Stimulated activated naive CD4-positive, alpha-beta T cell treated with Interleukin-2 at 50 U/mL for 16 hours (primary cell): Measurements from ENCODE around the gene PAQR9.
"Not testable (repeated sequence)": the region's sequence is repeated elsewhere in the genome, so short reads cannot be mapped to it uniquely, and the experiment has no call there.

Source experiments
- DNase-seq: peaks from one replicate; lab custom pipeline; 2025; lab: John Stamatoyannopoulos, UW

The PAQR9 gene

DNA sequence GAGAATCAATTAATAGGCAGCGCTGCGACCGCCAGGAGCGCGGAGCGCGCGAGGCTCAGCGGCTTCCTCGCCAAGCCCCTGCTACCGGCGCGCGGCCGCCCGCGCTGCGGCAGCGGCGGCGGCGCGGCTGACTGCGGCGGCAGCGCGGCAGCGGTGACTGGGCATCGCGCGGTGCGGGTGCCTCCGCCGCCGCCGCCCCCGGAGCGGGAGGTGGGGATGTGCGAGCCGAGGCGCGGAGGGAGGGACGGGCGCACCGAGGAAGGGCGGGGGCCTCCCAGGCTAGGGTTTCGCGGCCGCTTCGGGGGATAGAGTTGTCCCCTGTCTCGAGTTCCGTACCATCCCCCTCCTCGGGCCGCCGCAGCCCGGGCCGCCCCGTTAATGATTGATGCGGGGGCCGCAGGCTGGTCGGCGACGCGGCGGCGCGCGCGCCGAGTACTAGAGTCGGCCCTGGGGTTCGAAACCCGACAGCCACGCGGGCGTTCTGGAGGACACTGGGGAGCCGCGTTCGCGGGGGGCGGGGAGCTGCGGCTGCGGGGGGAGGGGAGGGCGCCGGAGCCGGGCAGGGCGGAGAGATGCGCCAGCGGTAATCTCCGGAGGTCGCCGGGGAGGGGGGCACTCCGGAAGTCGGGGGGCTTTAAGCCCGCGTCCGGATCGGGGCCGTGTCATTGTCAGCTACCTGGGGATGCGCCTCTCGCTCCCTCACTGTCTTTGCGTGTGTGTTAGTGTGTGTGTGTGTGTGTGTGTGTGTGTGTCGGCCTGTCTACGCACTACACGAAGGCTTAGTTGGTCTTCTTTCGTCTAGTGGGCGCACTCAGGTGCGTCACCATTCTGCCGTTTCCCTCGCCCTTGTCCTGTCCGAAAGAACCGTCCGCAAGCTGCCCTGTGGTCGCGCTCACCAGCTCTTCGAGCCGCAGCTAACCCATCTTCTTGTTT is at the start of gene PAQR9:
Gene PAQR9, minus strand, starts transcription at position 159 of the 933 bp plus-strand sequence. CDS start 338 bp downstream, outside the sequence.
- DNase-seq, result no peak

GRCh38 chr3:143011705-143012104 is 48.2 kb upstream of the PAQR9 start:
- no peak for DNase-seq

DNA sequence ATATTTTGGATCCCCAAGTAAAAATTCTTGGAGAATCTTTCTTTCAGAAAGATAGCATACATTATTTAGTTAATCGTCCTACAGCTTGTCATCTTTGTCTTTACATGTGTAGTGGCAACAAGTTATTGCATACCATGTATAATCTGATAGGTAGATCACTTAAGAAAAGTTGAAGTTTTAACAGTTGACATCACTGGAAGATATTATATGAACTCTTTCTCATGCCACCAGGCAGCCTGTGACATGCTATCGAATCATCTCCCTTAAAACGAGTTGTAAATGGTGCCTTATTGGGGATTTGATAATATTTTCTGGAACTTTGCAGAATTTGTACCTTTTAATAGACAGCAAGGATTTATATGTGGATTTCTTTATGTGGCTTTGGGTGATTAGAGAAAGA is 46.5 kb upstream of the PAQR9 start:
- no peak for DNase-seq

DNA sequence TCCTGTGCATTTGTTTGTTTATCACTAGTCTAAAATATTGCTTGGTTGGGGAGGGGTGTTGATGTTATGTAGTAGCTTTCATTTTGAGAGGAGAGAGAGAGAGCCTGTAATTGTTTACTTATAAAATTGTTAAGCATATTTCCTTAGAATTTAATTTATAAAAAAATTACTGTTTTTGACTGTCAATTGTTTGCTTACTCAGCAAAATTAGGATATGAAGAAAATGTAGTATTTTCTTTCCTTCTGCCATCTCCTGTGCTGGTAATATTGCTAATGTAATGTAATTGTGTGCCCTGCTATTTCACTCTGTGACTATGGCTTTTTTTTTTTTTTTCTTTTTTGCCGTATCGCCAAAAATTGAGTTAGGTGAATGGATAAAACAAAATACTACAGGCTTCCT is 41.3 kb upstream of the PAQR9 start:
- no peak for DNase-seq

DNA sequence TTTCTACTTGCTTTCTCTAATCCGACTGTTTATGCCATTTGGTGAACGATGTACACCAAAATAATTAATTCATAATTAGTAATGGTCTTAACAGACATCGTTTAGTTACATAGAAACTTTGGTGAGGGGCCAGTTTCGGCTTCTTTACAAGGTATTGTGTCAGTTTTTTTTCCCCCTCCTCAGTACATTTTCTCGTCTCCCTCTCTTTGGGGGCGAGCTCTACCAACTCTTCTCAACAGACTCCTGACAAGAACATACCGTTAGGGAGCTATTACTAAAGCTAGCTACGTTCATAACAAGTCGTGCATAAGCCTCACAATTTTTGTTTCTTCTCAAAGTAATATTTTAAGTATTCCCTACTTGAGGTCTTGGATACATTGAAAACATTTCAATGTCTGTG is 39.3 kb upstream of the PAQR9 start:
- DNase-seq, result no peak

DNA sequence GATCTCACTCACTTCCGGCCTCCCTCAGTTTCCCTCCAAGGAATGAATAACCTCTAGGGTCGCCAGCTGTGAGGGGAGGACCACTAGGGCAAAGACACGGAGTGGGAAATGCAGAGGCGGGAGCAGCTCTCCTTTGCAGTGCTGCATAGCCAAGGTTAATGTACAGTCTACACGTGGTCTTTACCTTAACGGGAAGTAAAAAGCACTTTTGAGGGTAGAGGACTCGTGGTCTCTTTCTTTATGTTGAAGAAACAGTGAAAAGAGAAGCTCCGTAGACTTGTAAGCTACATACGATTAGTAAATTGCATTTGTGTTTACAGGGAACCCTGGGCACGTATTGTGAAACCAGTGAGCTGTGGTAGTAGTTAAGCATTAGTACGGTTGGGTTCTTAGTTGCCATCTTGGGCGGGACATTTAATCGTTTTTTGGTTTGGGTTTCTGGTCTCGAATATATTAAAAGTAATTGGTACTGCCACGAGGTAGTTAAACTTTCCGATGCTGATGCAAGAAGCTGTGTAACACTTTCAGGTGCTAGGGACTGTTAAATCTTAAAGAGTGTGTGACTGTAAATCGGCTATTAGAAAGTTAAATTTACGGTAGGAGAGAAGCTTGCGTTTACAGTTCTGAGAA is 38.7 kb upstream of the PAQR9 start:
- peak; percentile 18 for DNase-seq

DNA sequence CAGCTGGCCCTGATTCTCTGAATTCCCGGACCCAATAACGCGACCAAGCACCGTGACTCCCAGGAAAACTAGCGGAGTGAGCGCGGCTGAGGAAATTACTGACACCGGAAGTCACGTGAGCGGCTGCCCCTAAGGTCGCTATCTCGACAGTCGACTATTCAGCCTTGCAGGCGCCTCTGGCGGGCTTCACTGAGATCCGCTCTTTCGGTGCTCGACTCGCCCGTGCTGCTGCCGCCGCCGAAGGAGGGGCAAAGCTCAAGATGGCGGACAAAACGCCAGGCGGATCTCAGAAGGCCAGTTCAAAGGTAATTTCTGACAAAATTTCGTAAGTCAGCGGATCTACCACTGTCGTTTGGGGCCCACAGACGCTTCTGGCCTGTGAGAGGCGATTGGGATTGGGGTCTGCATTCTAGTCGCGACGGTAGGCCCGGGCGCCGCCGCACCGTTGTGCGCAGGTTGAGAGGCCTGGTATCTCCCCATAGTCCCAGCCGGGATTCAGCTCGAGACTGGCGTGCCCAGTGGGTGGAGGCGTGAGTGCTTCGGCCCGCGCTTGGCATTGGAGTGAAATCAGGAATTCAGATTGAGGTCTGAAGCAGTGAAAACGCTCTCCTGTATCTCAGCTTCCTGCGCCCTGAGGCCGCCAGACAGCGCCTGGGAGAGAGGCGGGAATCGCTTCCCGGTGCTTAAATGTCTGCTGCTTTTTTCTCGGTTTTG is 38.1 kb upstream of the PAQR9 start, which contains the start of gene U2SURP:
Gene U2SURP, plus strand, starts transcription at position 202 of the 714 bp plus-strand sequence. Its CDS starts 59 bp downstream, at position 261.
- peak; percentile 94 for DNase-seq

DNA sequence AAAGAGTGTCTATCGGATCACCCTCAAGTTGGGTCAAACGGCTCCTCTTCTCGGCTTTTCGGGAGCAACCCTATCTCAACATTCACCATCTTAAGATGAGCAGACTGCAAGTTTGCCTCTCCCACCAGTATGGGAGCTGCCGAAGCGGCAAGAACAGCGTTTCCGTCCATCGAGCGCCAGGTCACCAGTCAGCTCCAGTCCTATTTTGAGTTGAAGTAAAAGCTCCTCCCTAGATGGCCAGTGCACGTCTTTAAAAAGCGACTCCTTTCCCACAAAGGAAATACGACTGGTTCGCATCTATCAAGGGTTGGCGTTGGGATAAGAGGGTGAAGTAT is 37.5 kb upstream of the PAQR9 start:
- DNase-seq, result peak; percentile 75

DNA sequence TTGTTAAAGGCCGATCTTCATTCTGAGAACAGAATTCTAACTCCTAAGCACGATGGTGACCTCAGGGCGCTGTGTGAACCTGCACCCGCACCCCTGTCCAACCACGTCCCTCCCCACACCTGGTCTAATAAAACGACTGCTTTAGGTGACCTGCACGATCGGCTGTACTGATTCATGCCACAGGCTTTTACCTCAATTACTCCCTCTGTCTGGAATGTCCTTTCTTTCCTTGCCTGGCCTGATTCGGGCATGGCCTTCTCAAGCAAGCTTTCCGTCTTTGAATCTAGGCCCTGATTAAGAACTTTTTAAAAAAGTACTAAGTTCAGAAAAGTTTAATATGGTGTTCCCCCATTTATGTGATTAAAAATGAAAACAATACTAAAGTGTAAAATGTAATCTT is 37.1 kb upstream of the PAQR9 start:
- DNase-seq, result no peak

DNA sequence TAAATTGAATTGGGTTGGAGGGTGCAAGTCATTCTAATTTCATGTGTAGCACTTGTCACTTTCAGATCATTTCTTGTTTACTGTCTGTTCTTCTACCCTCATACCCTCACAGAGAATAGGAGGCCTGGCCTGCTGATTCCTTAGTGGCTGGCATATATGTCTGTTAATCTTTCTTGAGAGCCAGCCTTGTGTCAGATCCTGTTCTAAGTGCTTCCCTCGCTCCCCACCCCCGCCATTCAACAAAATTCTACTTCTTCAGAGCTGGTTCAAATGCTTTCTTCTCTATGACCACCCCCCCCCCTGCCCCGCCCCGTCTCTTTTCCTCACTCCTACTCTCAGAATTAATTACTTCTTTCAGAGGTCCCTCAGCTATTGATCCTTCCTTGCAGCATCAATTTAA is 36.4 kb upstream of the PAQR9 start:
- DNase-seq, result no peak

GRCh38 chr3:142998439-142998838 is 35.0 kb upstream of the PAQR9 start:
- no peak for DNase-seq

GRCh38 chr3:142997330-142997729 is 33.9 kb upstream of the PAQR9 start:
- DNase-seq, result no peak

DNA sequence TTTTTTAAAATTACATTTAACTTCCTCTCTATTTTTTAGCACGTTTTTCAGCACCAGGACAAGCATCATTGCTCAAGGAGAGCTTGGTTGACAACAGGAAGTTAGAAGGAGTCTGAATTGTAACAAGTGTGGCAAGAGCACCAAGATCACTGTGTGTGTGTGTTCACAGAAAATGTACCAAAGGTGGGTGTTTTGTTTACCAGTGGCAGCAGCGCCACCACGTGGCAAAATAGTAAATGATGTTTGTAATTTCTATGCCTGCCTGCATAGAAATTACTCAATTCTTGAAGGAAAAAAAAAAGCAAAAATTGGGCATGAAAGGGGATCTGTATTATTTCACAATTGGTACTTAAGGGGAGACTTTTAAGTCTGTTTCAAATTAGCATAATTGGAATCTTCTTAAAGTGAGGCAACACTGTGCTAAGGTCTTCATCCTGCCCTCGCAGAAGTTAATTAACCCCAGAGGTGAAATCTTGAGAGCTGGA is 30.5 kb upstream of the PAQR9 start:
- peak; percentile 45 for DNase-seq

DNA sequence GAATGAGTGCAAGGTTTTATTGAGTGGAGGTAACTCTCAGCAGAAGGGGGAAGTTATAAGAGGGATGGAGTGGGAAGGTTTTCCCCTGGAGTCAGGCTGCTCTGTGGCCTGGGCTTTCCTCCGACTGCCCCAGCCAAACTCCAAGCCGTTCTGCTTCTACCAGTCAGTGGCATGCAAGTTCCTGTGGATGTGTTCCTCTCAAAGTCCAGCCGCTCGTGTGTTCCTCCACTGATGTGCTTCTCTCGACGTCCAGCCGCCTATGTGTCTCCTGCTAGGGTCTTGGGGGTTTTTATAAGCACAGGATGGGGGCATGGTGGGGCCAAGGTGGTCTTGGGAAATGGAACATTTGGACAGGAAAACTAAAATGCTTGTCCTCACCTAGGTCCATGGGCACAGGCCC is 28.8 kb upstream of the PAQR9 start:
- no peak for DNase-seq

- no peak for DNase-seq
Measured at GRCh38 chr3:142990721-142991120, 27.2 kb upstream of the PAQR9 start.

- DNase-seq, result not testable (repeated sequence)
Measured at GRCh38 chr3:142988826-142989225, 25.4 kb upstream of the PAQR9 start.

GRCh38 chr3:142988221-142988620 is 24.7 kb upstream of the PAQR9 start:
- not testable (repeated sequence) for DNase-seq

GRCh38 chr3:142987707-142988106 is 24.2 kb upstream of the PAQR9 start:
- DNase-seq, result no peak

DNA sequence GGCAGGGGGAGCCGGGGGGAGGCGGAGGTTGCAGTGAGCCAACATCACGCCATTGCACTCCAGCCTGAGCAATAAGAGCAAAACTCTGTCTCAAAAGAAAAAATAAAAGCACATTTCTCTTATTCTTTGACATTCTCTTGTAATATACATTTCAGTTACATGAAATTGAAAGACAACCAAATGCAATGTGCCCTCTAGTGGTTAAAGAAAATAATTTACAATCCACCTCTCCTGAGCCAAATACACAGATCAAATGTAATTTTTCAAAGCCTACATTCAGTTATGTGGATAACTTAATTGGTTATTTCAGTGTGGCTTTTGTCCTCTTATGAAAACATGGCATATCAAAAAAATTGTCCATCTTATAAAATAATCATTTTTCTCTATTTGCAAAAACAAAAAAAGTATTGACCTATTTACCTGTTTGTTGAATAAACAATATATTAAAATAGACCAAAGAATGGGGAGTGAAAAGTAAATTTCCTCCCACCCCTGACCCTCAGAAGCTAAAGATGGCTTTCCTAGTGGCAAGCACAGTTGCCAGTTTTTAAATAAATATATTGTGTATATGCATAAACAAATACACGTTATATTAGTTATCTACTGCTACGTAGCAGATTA is 23.7 kb upstream of the PAQR9 start:
- DNase-seq, result no peak

DNA sequence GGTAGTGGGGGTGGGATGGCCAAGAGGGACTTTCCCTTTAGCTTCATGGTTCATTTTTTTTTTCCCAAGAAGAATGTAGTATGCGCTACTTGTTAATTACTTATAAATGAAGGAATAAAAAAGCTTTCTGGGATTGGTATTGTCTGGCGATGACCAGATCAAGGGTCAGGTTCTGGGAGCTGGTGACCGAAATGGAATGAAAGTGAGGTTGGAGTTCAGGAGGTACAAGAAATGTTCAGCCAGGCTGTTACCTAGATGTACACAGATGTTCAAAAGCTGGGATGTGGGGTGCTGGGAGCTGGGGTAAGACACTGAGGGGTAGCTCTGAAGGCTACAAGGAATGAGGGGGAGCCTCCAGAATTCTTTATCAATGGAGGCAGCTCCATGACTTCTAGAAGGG is 20.8 kb upstream of the PAQR9 start:
- DNase-seq, result no peak

GRCh38 chr3:142983318-142983717 is 19.8 kb upstream of the PAQR9 start:
- no peak for DNase-seq
